Measurements from ENCODE around the gene TTC16. TPM values are rescaled to one million over a fixed set of nuclear protein-coding genes. Genes with fewer than 3 reads are reported as not detected.

TTC16 gene
- total RNA-seq, 1 donor from 2014 or later: not detected

DNA sequence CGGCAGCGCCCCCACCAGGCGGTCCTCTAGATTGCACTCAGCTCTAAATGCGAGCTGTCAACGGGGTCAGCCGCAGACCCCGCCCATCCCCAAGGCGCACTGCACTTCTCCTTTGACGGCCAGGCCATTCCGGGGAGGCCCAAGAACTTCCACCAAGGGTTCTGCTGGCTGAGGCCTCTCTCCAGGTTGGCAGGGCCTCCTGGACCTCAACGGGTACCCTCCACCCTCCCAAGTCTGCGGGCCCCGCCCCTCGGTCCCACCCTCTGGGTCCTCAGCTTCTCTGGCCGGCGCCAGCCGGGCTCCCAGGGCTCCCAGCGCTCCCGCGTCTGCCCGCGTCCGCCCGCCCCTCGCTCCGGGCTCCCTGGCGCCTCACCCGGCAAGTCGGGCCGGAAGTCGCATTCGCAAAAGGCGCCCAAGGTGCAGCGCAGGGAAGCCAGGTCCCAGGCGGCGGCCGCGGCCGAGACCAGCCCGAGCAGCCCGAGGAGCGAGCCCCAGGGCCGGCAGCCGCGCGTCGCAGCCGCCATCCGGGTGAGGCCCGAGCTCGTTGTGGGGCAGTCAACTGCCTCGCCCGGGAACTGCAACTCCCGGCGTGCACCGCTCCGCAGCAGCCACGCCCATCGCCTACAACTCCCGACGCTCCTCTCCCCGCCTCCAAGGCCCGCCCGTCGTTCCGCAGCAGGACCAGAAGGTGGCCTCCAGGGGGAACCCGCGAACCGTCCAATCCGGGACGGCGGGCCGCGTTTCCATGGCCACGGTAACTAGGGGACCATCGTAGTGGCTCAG, 19.1 kb downstream of the TTC16 start, which contains the start of gene TOR2A:
TOR2A (minus strand) TSS at position 548 of the 783 bp plus-strand sequence; CDS start at position 524, 24 bp downstream.
- peaks cover under 1% of the 10 kb centered on the region for H3K27me3 ChIP-seq
- no peak within 1 kb of the TSS for H3K27ac ChIP-seq
- H3K9me3 ChIP-seq (ENCODE audit: low read depth): no peaks in the 10 kb centered on the region
- peaks cover 13% of the 10 kb centered on the region for H3K4me1 ChIP-seq
- H3K4me1 Mint-ChIP-seq: peaks cover 28% of the 10 kb centered on the region
- TF ChIP-seq EZH2phosphoT487 (IDR thresholded peaks at IDR 0.05) (no peak), CTCF (IDR thresholded peaks at IDR 0.05) (peak; percentile 91)
- H4K20me1 ChIP-seq (ENCODE audit: low read depth): no peaks in the 10 kb centered on the region
- H3K9me3 Mint-ChIP-seq: no peaks in the 10 kb centered on the region
- H3K27ac Mint-ChIP-seq: peak within 1 kb of the TSS; percentile 57
- H3K27me3 Mint-ChIP-seq (ENCODE audit: insufficient read depth, low read depth): peaks cover 3% of the 10 kb centered on the region
- peak within 1 kb of the TSS; percentile 82 for H3K4me3 ChIP-seq
- H3K4me2 ChIP-seq: peak within 1 kb of the TSS; percentile 80
- no peaks in the 10 kb centered on the region for H3K36me3 ChIP-seq
- H2AFZ ChIP-seq (replicated peaks): peak within 1 kb of the TSS; percentile 81
- no peak within 1 kb of the TSS for H3K9ac ChIP-seq
- H3K36me3 Mint-ChIP-seq: no peaks in the 10 kb centered on the region
- H3K4me3 Mint-ChIP-seq: peak within 1 kb of the TSS; percentile 96
- no peaks in the 10 kb centered on the region for H3K79me2 ChIP-seq (ENCODE audit: low read depth)
- DNase-seq (ENCODE audit: low spot score): peak; percentile 100
- peaks cover 10% of the 10 kb centered on the region for H3F3A ChIP-seq (ENCODE audit: low read depth)

GRCh38 chr9:127735530-127736185, 19.8 kb downstream of the TTC16 start:
- Histone ChIP-seq H4K20me1 (ENCODE audit: low read depth) (no peaks in the 10 kb centered on the region), H3K36me3 (no peaks in the 10 kb centered on the region), H3K27ac (no peak overlapping the region), H3K27me3 (peaks cover 8% of the 10 kb centered on the region), H3K9me3 (ENCODE audit: low read depth) (no peaks in the 10 kb centered on the region), H3K4me2 (peak overlapping the region; percentile 53), H3K9ac (no peak overlapping the region), H3K4me1 (peaks cover 13% of the 10 kb centered on the region), H3K79me2 (ENCODE audit: low read depth) (no peaks in the 10 kb centered on the region), H2AFZ (replicated peaks) (peak overlapping the region; percentile 45), H3K4me3 (peak overlapping the region; percentile 11), H3F3A (ENCODE audit: low read depth) (peaks cover 10% of the 10 kb centered on the region)
- H3K9me3 Mint-ChIP-seq: no peaks in the 10 kb centered on the region
- DNase-seq (ENCODE audit: low spot score): peak; percentile 57
- no peak for TF ChIP-seq EZH2phosphoT487 (IDR thresholded peaks at IDR 0.05)
- TF ChIP-seq EZH2 (IDR thresholded peaks at IDR 0.05): no peak
- no peak for TF ChIP-seq CTCF (IDR thresholded peaks at IDR 0.05)
- H3K4me1 Mint-ChIP-seq: peaks cover 28% of the 10 kb centered on the region
- H3K4me3 Mint-ChIP-seq: peak overlapping the region; percentile 96
- H3K36me3 Mint-ChIP-seq: no peaks in the 10 kb centered on the region
- H3K27ac Mint-ChIP-seq: peak overlapping the region; percentile 57
- peaks cover 3% of the 10 kb centered on the region for H3K27me3 Mint-ChIP-seq (ENCODE audit: insufficient read depth, low read depth)

DNA sequence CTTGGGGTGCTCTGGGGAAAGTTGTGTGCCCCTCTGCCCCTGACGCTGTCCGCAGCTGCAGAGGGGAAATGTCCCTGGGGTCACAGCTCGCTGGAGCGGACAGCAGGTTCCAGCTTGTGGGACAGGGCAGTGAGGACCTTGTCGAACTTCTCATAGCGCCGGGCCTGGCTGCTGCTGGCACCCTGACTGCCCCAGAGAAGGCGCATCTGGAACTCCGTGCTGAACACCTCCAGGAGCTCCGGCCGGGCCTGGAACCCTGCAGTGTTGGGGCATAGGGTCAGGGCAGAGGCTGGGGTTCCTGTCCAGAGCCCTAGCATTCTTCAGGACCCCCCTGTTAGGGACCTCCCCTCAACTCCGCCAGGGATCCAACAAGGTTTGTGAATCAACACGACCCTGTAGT, 22.8 kb downstream of the TTC16 start:
- TF ChIP-seq EZH2 (IDR thresholded peaks at IDR 0.05) (no peak), EZH2phosphoT487 (IDR thresholded peaks at IDR 0.05) (no peak), CTCF (IDR thresholded peaks at IDR 0.05) (no peak)
- no peak for DNase-seq (ENCODE audit: low spot score)
- Histone ChIP-seq H3K4me3 (no peak overlapping the region), H4K20me1 (ENCODE audit: low read depth) (peaks cover 9% of the 10 kb centered on the region), H3F3A (ENCODE audit: low read depth) (peaks cover 22% of the 10 kb centered on the region), H3K9me3 (ENCODE audit: low read depth) (no peaks in the 10 kb centered on the region), H3K36me3 (no peaks in the 10 kb centered on the region), H3K4me2 (no peak overlapping the region), H2AFZ (replicated peaks) (no peak overlapping the region), H3K27ac (no peak overlapping the region), H3K27me3 (peaks cover 19% of the 10 kb centered on the region), H3K79me2 (ENCODE audit: low read depth) (no peaks in the 10 kb centered on the region), H3K9ac (no peak overlapping the region), H3K4me1 (peaks cover 13% of the 10 kb centered on the region)
- Mint-ChIP-seq H3K4me1 (peaks cover 42% of the 10 kb centered on the region), H3K9me3 (no peaks in the 10 kb centered on the region), H3K36me3 (no peaks in the 10 kb centered on the region), H3K27ac (no peak overlapping the region), H3K4me3 (no peak overlapping the region), H3K27me3 (ENCODE audit: insufficient read depth, low read depth) (peaks cover 5% of the 10 kb centered on the region)
